Measurements from ENCODE around the gene SUMO3. TPM values are rescaled to one million over a fixed set of nuclear protein-coding genes. Genes with fewer than 3 reads are reported as not detected.

SUMO3 gene
- total RNA-seq, 1 experiment from 2014 or later: 82.9 TPM

DNA sequence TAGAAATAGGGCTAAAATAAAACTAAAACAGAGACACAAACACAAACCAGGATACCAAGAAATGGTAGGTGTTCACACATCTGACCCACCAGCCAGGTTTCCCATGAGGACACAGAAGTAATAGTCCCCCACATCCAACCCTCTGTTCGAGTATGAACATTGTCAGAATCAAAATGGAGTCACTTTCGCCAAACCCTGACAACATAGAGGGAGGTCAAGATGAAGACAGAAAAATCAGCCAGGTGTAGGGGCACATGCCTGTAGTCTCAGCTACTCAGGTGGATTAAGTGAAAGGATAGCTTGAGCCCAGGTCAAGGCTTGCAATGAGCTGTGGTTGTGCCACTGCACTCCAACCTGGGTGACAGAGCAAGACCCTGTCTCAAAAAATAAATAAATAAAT, 20.1 kb downstream of the SUMO3 start:
- DNase-seq: no peak
- H4K91ac ChIP-seq (ENCODE audit: insufficient read length, low read depth, low read length): no peak overlapping the region
- no peak overlapping the region for H2BK12ac ChIP-seq (ENCODE audit: insufficient read length, low read depth, low read length)
- no peaks in the 10 kb centered on the region for H4K20me1 ChIP-seq (ENCODE audit: control insufficient read depth, insufficient read depth, insufficient read length)
- no peak overlapping the region for H3K4ac ChIP-seq (ENCODE audit: low read depth, low read length)
- H4K8ac ChIP-seq (replicated peaks; ENCODE audit: insufficient read length, low read depth, low read length): no peak overlapping the region
- Mint-ChIP-seq H3K36me3 (ENCODE audit: insufficient read depth in 1 of 3, low read depth in 3 of 3) (peaks cover 29 to 47% (median 34%) of the 10 kb centered on the region in 3 experiments), H3K27me3 (ENCODE audit: low read depth) (no peaks in the 10 kb centered on the region), H3K4me3 (no peak overlapping the region), H3K27ac (no peak overlapping the region), H3K9me3 (no peaks in the 10 kb centered on the region), H3K4me1 (peaks cover 26 to 38% of the 10 kb centered on the region in 2 experiments)
- TF ChIP-seq CTCF (conservative IDR thresholded peaks at IDR 0.05): no peak
- peaks cover 13% of the 10 kb centered on the region for H3K23me2 ChIP-seq (ENCODE audit: insufficient read length, low read depth, low read length, poor library complexity, severe bottlenecking)
- no peak overlapping the region for H3K18ac ChIP-seq (ENCODE audit: insufficient read length, low read depth, low read length)
- no CpG with 5 or more reads among the region's 2 CpGs for WGBS (ENCODE audit: extremely low coverage, insufficient read length, low lambda C conversion rate)
- H2BK20ac ChIP-seq (ENCODE audit: low read depth, low read length, poor library complexity, severe bottlenecking): no peak overlapping the region
- no peak overlapping the region for H3K14ac ChIP-seq (ENCODE audit: insufficient read depth, low read length)
- no peak overlapping the region for H4K5ac ChIP-seq (ENCODE audit: insufficient read length, low read depth, low read length)
- no peak overlapping the region for H2AK5ac ChIP-seq (ENCODE audit: insufficient read length, low read length)
- no peak overlapping the region for H3T11ph ChIP-seq (ENCODE audit: low read length)
- no peak overlapping the region for H3K27ac ChIP-seq (ENCODE audit: insufficient read length, low read depth, low read length)
- H3K79me2 ChIP-seq (ENCODE audit: insufficient read depth, low read length): peaks cover 21% of the 10 kb centered on the region; the same call in 1 of the 2 replicates
- H3K23ac ChIP-seq (ENCODE audit: insufficient read length, low read depth, low read length): no peak overlapping the region
- H2BK5ac ChIP-seq (ENCODE audit: insufficient read length, low read length): no peak overlapping the region
- no peak overlapping the region for H3K56ac ChIP-seq (ENCODE audit: insufficient read length, low read depth, low read length)
- no peak overlapping the region for H3K9ac ChIP-seq (ENCODE audit: extremely low read depth, insufficient read length, low read length)
- H2BK15ac ChIP-seq (ENCODE audit: low read depth, low read length): no peak overlapping the region
- H3K79me1 ChIP-seq (ENCODE audit: insufficient read depth, low read depth, low read length, poor library complexity, severe bottlenecking): peaks cover 2% of the 10 kb centered on the region
- no peaks in the 10 kb centered on the region for H3K9me3 ChIP-seq (ENCODE audit: control insufficient read depth, low read depth, low read length)
- no peaks in the 10 kb centered on the region; the same call in 1 of the 2 replicates for H3K4me1 ChIP-seq (ENCODE audit: insufficient read depth, low read length)
- no peak overlapping the region for H3K4me2 ChIP-seq (ENCODE audit: insufficient read depth, insufficient read length, low read length)
- no peak overlapping the region for H2BK120ac ChIP-seq (ENCODE audit: low read depth, low read length, poor library complexity, severe bottlenecking)
- H3K27me3 ChIP-seq (ENCODE audit: insufficient read depth, low read length): no peaks in the 10 kb centered on the region
- no peak overlapping the region for H2AFZ ChIP-seq (ENCODE audit: low read length)
